Muscle layer of duodenum (tissue), 2 donors: Measurements from ENCODE around the gene FOXC2.

Experiments
- H3K27ac ChIP-seq: one replicate; pipeline ENCODE4 v1.7.0; 2013; ENCODE audit warnings: mild to moderate bottlenecking, low read length
- H3K27me3 ChIP-seq: one replicate; pipeline ENCODE4 v1.7.0; 2013; ENCODE audit warnings: low read depth, mild to moderate bottlenecking, control low read depth, low read length
- H3K36me3 ChIP-seq, 2 donors: one replicate each; pipeline ENCODE4 v1.7.0; 2013; ENCODE audit warnings: low read length in 2 of 2, control low read depth in 1 of 2, mild to moderate bottlenecking in 1 of 2; ENCODE audit not compliant: insufficient read depth in 2 of 2, control insufficient read depth in 1 of 2
- H3K4me1 ChIP-seq, 2 donors: one replicate each; pipeline ENCODE4 v1.7.0; 2013; ENCODE audit warnings: low read length in 2 of 2, mild to moderate bottlenecking in 2 of 2, control low read depth in 1 of 2, moderate library complexity in 1 of 2; ENCODE audit not compliant: insufficient read depth in 2 of 2, control insufficient read depth in 1 of 2
- H3K4me3 ChIP-seq, 2 donors: one replicate each; pipeline ENCODE4 v1.7.0; 2013; ENCODE audit warnings: low read length in 2 of 2, low read depth in 1 of 2, mild to moderate bottlenecking in 1 of 2
- H3K9me3 ChIP-seq, 2 donors: one replicate each; pipeline ENCODE4 v1.7.0; 2013; ENCODE audit warnings: low read length in 2 of 2, control low read depth in 1 of 2, mild to moderate bottlenecking in 1 of 2; ENCODE audit not compliant: control insufficient read depth in 1 of 2
- donor health status: healthy.

The FOXC2 gene

GRCh38 chr16:86598607-86599565 is 32.3 kb downstream of the FOXC2 start:
- Histone ChIP-seq H3K27me3 (peaks cover under 1% of the 10 kb centered on the region), H3K36me3 (no peaks in the 10 kb centered on the region), H3K4me3 (no peak overlapping the region), H3K27ac (no peak overlapping the region), H3K9me3 (no peaks in the 10 kb centered on the region), H3K4me1 (no peaks in the 10 kb centered on the region)

DNA sequence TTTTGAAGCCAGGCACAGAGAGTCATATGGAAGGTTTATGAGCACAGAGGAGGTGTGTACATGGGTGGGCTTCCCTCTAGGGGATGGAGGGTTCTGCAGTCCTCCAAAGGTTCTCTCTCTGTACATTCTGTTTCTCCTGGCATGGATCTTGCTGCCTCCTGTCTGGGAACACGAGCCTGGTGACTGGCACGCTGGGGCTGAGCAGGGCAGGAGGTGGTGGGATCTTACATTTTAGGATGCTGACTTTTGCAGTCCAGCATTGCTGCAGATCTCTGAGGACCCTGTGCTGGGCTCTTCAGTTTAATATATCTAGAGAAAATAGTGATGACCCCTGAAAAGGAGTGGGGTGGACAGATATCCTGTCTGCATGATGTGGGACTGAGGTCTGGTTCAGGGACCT is 34.7 kb downstream of the FOXC2 start:
- Histone ChIP-seq H3K36me3 (no peaks in the 10 kb centered on the region), H3K9me3 (no peaks in the 10 kb centered on the region), H3K27me3 (no peaks in the 10 kb centered on the region), H3K4me1 (no peaks in the 10 kb centered on the region), H3K4me3 (no peak overlapping the region), H3K27ac (no peak overlapping the region)

GRCh38 chr16:86602521-86602920 is 35.9 kb downstream of the FOXC2 start:
- Histone ChIP-seq H3K4me3 (no peak overlapping the region), H3K9me3 (no peaks in the 10 kb centered on the region), H3K36me3 (no peaks in the 10 kb centered on the region), H3K27me3 (no peaks in the 10 kb centered on the region), H3K27ac (no peak overlapping the region), H3K4me1 (no peaks in the 10 kb centered on the region)

DNA sequence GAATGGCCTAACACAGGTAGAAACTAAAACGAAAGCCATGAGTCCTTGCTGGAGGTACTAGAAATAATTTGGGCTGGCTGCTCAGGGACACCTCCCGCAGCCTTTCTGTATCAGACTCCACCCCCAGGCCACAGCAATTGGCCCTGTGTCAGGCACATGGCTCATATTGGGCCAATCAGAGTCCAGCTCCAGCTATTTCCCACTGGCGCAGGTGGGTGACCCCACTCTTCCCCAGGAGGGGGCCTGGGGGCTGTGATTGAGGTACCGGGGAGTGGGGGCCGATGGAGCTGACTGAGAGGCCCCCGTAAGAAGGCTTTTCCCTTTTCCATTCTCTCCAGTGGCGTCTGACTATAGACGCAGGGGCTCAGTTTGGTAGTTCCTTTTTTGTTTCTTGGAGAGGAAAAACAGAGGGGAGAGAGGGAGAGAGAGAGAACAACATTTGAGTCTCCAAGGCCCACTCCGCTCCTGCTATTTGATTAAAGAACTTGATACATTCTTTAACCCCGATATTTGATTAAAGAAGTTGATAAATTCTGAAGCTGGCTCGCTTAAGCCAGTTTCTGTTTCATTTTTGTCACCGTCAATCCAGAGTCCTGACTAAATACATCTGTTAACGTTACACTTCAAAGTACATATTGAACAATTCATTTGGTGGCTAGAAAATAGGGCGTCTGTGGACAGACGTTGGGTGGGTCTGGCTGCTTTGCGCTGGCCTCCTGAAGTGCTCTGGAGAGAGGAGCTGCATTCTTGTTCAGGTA is 38.0 kb downstream of the FOXC2 start:
- Histone ChIP-seq H3K36me3 (no peaks in the 10 kb centered on the region), H3K9me3 (no peaks in the 10 kb centered on the region), H3K27me3 (no peaks in the 10 kb centered on the region), H3K27ac (no peak overlapping the region), H3K4me1 (no peaks in the 10 kb centered on the region), H3K4me3 (peak overlapping the region in 1 of 2 donors; percentile 28)

DNA sequence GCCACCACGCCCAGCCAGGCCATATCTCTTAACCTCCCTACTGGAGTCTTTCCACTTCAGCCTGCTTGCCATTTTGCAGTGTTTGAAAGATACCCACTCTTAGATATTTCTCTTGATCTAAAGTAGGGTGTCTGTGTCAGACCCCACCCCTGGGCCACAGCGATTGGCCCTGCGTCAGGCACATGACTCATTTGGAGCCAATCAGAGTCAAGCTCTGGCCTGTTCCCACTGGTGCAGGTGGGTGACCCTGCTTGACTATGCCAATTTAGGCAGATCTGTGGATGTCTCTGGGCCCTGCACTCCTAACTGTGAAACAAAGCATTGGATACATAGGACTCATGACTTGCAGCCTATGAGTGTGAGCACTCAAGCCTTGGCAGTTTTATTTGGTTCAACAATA is 39.3 kb downstream of the FOXC2 start:
- Histone ChIP-seq H3K27ac (no peak overlapping the region), H3K9me3 (no peaks in the 10 kb centered on the region), H3K4me1 (no peaks in the 10 kb centered on the region), H3K36me3 (no peaks in the 10 kb centered on the region), H3K27me3 (no peaks in the 10 kb centered on the region), H3K4me3 (no peak overlapping the region)

DNA sequence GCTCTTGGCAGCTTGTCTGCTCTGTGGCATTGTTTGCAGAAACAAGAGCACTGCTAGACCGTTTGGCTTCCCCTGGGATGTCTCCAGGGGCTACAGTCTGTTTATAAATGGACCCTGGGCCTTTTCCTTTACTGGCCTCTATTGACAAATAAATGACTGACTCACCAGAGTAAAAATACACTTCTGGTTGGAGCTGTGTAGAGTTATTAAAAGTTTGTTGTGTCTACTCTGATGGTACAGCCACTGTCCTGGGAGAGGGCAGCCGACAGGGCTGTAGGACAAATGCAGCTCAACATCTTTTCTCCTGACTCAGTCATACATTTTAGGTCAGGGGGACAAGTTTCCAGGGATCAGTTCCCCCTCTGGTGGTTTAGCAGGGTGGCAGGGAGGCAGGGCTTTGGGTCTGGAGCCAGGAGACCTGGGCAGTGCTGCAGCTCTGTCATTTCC is 41.7 kb downstream of the FOXC2 start:
- Histone ChIP-seq H3K36me3 (no peaks in the 10 kb centered on the region), H3K4me1 (no peaks in the 10 kb centered on the region), H3K9me3 (no peaks in the 10 kb centered on the region), H3K27ac (no peak overlapping the region), H3K4me3 (no peak overlapping the region), H3K27me3 (no peaks in the 10 kb centered on the region)

DNA sequence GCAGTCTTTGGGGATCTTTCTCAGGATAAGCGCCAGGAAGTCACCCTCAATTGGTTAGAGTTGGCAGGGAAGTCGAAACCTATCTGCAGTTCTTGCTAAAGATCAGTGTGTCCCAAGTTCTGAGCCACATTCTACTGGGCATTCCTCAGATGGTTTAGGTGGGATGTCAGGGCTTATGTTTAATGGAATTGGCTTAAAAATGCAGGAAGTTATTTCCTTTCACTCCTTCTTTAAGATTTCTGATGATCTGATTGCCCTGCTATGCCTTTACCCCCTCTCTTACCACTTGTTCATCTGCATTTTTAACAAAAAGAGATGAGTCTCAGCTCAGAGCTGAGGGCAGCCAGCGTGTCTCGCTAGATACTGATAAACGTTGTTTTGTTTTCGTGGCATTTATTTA is 42.5 kb downstream of the FOXC2 start:
- Histone ChIP-seq H3K27me3 (no peaks in the 10 kb centered on the region), H3K4me1 (no peaks in the 10 kb centered on the region), H3K27ac (no peak overlapping the region)

DNA sequence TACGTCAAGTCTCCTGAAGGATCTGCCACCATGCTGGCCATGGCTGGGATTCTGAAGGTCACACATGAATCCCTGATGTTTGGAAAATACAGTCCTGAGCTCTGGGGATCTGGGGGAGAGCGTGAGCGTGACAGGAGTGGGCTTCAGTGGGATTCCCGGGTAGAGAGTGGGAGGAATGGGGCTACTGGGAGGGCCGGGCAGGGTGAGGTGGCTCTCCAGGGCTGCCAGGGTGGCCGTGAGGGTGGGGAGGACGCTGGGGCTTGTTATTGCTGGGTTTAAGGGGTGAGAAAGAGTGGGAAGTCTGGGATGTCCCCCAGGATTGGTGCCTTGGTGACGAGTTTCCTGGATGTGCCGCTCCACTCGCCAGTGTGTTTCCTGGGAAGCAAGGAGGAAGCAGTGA is 43.0 kb downstream of the FOXC2 start:
- no peaks in the 10 kb centered on the region for H3K27me3 ChIP-seq
- H3K36me3 ChIP-seq, result no peaks in the 10 kb centered on the region
- no peaks in the 10 kb centered on the region for H3K9me3 ChIP-seq
- no peak overlapping the region for H3K4me3 ChIP-seq
- no peaks in the 10 kb centered on the region for H3K4me1 ChIP-seq
- no peak overlapping the region for H3K27ac ChIP-seq

More for the DNA sequence above, 42.5 kb downstream of the FOXC2 start:
- Histone ChIP-seq H3K9me3 (no peaks in the 10 kb centered on the region), H3K4me3 (no peak overlapping the region), H3K36me3 (no peaks in the 10 kb centered on the region)

DNA sequence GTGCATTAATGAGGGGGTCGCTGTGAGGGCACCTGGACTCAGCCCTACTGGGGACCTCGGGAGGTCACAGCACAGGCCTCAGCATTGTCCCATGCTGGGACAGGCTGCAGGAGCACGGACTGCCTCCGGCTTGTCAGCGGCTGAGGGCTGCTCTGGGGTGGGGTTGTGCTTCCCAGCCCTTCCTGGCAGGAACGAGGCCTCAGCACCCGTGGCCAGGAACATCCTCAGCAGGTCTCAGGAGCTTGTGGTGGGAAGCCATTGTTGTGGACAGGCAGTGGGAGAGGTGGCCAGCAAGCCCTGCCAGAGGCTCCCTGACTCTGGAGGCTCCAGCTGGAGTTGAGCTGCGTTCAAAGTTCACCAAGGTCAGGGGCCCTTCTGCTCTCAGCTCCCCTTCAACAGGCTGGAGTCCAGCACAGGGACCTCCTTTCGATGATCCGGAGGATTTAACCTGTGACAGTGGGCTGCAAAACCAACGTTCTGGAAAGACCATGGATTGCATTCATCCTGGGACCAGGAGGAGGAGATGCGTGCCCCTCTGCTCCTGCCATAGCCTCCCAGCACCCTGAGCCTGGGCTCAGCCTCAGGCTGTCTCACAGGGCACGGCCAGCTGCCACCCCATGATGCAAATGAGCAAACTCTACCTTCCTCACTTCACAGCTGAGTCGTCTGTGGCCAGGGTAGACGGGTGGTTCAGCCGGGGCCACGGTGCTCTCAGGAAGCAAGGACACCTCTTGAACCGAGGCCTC is 44.3 kb downstream of the FOXC2 start:
- H3K27ac ChIP-seq, result no peak overlapping the region
- no peaks in the 10 kb centered on the region for H3K27me3 ChIP-seq

DNA sequence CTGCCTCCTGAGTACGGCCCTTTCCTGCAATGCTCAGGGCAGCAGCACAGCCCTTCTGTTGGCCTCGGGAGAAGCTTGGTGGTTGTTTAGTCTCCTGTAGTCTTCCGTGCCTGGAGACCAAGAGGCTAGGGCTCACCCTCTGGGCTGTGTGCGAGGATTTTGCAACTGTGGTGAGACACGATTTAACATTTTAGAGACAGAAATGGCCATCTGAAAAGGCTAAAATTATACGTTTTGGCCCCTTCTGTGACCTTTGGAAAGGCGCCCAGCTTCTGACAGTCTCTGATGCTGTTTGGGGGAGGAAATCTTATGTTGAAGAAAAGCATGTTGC is 44.9 kb downstream of the FOXC2 start:
- Histone ChIP-seq H3K4me1 (no peaks in the 10 kb centered on the region), H3K36me3 (no peaks in the 10 kb centered on the region), H3K27me3 (no peaks in the 10 kb centered on the region), H3K9me3 (no peaks in the 10 kb centered on the region), H3K4me3 (no peak overlapping the region), H3K27ac (no peak overlapping the region)

More for the DNA sequence above, 44.3 kb downstream of the FOXC2 start:
- no peaks in the 10 kb centered on the region for H3K36me3 ChIP-seq
- H3K9me3 ChIP-seq, result no peaks in the 10 kb centered on the region
- no peaks in the 10 kb centered on the region for H3K4me1 ChIP-seq
- H3K4me3 ChIP-seq, result no peak overlapping the region

GRCh38 chr16:86611941-86612340 is 45.3 kb downstream of the FOXC2 start:
- Histone ChIP-seq H3K4me3 (no peak overlapping the region), H3K27ac (no peak overlapping the region), H3K9me3 (no peaks in the 10 kb centered on the region), H3K27me3 (no peaks in the 10 kb centered on the region), H3K4me1 (no peaks in the 10 kb centered on the region), H3K36me3 (no peaks in the 10 kb centered on the region)
